GM10847 (cell line): ENCODE data around the gene HS1BP3.

Experiments
- POLR2A ChIP-seq: IDR thresholded peaks from 2 replicates; pipeline ENCODE4 v1.6.1; 2011; ENCODE audit not compliant: insufficient read length; ENCODE audit errors: extremely low read depth

Gene HS1BP3

GRCh38 chr2:20678780-20679179 is 27.9 kb upstream of the HS1BP3 start:
- no peak for TF ChIP-seq POLR2A

- TF ChIP-seq POLR2A, result no peak
Measured at GRCh38 chr2:20678086-20678395, 27.1 kb upstream of the HS1BP3 start.

GRCh38 chr2:20677301-20678085 is 26.6 kb upstream of the HS1BP3 start:
- no peak for TF ChIP-seq POLR2A

DNA sequence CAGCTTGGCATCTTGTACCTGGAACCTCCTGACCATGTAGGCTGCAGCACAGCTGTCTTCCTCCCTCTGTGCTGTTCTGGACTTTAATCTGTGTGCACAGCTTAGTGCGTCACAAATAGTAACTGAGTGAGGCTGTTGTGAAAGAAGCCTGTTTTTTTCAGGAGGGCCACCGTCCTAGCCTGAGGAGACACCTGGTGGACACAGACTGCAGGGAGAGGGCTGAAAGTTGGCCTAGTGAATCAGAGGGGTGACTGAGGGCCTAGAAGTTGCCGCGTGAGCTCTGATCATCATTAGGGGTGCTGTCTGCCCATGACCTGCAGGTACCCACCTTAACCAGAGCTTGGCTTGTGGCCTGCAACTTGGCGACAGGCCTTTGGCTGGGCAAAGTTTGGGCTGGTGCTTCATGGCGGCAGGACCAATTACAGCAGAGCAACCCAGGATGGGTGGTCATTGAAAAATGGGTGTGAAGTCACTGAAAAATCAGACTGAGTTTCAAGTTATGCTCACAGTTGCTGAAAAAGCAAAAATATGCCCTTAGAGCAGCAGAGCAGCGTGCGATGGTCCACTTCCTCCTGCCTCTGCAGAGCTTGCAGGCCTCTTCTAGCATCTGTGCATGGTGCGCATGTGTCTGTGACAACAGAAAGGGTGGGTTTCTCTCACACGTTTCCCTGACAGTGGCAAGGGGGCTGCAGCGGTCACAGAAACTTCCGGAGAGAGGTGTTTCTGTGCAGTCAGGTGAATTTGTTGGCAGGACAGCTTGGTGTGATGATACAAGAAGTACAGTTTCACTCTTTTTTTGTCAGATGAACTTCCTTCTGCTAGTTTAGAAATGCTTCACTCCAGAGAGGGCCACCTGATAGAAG is 25.7 kb upstream of the HS1BP3 start:
- no peak for TF ChIP-seq POLR2A

- TF ChIP-seq POLR2A, result no peak
Measured at GRCh38 chr2:20675701-20676352, 24.9 kb upstream of the HS1BP3 start.

DNA sequence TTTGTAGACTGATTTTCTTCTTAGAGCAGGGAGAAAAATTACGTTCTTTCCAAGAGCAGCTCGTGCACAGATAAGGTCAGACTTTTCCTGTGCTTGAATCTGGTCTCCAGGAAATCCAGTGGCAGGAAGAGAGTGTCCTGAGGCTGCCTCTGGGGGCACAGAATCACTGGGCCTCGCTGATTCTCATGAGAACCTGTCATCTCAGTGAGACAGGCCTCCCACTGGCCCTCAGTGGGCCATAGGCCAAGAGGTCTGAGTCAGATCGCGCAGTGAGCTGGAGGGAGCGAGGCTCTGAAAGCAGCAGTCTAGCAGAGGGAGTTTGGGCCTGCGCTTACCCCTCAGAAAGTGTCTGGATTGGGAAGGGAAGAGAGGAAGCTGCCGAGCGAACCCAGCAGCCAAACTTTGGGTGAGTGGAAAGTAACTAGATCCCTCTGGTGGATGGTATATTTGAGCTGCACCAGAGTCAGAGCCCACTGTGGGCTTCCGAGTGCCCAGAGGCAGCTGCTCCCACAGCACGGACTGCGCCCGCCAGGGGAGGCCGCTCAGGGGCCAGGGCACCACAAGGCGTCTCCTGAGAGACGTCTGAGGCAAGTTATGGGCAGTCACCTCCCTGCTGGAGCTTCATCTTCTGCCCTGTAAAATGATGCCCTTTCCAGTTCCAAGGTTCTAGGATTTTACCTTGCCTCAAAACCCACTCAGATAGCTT is 24.2 kb upstream of the HS1BP3 start:
- TF ChIP-seq POLR2A, result no peak

DNA sequence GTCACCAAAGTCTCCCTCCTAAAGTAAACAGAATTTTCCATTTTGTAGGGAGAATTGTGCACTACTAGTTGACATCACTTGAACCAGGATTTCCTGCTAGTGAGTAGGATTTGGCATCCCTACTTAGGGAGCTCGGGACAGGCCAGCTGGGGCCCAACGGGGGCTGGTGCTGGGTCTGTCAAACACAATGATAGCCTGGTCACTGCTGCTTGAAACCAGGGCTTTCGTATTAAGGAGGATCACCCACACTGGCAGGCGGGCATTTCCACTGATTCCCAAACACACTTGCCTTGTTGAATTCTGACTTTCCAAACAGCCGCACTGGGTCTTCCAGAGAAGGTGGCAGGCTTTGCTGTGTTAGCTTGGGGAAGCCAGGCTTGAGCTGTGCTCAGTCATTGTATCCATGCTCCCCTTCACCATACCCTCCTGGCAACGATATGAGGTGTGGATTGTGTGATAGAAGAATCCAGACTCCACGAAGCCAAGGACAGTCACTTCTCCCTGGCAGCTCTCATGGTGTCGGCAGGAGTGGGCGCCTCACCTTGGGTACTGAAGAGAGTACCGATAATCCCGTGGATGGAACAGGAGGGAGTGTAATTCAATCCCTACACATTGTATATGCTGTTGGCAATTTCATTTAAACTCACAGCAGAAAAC is 23.5 kb upstream of the HS1BP3 start:
- TF ChIP-seq POLR2A, result no peak

GRCh38 chr2:20673686-20674308 is 22.9 kb upstream of the HS1BP3 start:
- no peak for TF ChIP-seq POLR2A

DNA sequence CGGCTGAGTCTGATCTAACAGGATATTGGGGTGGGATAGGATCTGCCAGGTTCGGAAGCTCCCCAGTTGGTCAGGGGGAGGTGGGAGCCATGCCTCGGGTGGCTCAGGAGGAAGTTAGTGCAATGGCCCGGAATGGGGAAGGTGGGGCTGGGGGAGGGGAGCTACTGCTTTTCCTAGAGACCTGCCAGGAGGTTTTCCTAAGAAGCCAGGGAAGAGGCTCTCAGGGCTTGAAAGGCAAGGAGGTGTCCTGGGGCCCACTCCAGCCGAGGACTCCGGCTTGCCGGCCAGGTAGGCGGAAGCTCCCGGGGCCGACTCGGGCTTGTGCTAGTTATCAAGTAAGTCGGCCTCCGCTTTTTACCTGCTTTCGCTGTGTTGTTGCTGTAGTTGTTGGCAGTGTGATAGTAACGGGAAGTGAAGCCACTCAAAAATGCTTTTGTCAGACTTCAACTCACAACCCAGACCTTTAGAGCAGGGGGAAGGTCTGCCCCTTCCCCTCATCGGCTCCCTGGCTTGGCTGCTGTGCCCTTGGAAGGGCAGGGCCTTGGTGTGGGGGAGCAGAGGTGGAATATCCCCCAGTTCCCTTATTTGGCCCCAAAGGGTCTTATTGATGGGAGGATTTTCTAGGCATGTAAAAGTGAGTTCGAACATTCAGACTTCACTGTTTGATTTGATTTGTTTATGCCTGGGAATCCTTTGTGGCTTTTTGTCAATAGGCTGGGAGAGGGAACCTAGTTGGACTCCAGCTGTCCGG is 21.5 kb upstream of the HS1BP3 start:
- no peak for TF ChIP-seq POLR2A

- TF ChIP-seq POLR2A, result no peak
Measured at GRCh38 chr2:20671736-20672080, 20.8 kb upstream of the HS1BP3 start.

DNA sequence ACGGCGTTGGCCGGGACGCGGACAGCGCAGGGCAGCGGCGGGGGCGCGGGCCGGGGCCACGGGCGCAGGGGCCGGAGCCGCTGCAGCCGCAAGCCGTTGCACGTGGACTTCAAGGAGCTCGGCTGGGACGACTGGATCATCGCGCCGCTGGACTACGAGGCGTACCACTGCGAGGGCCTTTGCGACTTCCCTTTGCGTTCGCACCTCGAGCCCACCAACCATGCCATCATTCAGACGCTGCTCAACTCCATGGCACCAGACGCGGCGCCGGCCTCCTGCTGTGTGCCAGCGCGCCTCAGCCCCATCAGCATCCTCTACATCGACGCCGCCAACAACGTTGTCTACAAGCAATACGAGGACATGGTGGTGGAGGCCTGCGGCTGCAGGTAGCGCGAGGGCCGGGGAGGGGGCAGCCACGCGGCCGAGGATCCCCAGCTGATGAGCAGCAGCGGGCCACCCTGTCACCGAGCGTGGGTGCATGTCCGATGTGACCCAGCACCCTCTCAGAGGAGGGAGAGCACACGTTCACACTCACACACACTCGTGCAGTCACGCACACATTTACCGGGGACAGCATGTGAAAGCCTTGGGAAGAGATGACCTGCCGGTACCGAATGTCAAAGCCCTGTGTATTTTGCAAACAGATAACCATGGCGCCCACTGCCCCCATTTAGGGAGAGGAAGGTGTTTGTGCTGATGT is 20.3 kb upstream of the HS1BP3 start:
- TF ChIP-seq POLR2A, result no peak

- no peak for TF ChIP-seq POLR2A
Measured at GRCh38 chr2:20670315-20671035, 19.6 kb upstream of the HS1BP3 start.

- TF ChIP-seq POLR2A, result no peak
Measured at GRCh38 chr2:20669562-20670314, 18.8 kb upstream of the HS1BP3 start.
